Breast epithelium (tissue), 3 donors: ENCODE data around the gene ALDH1L1.

ENCODE experiments used
- POLR2A ChIP-seq: fragments of 450-650 bp; IDR thresholded peaks from one replicate; pipeline ENCODE4 v1.6.1; 2016; ENCODE audit warnings: antibody characterized with exemption, mild to moderate bottlenecking, moderate library complexity
- POLR2AphosphoS5 ChIP-seq, 3 donors: sonication (generic); formaldehyde crosslinking; IDR thresholded peaks; one replicate each; pipeline ENCODE4 v1.6.1; 2017; ENCODE audit warnings: antibody characterized with exemption in 3 of 3
- TF ChIP-seq, protein P1 (sequence below), 3 donors: fragments of 450-650 bp; IDR thresholded peaks; one replicate each; pipeline ENCODE4 v1.5.1; 2016 to 2017; ENCODE audit warnings: antibody characterized with exemption in 3 of 3, mild to moderate bottlenecking in 3 of 3, moderate library complexity in 3 of 3

DNA sequence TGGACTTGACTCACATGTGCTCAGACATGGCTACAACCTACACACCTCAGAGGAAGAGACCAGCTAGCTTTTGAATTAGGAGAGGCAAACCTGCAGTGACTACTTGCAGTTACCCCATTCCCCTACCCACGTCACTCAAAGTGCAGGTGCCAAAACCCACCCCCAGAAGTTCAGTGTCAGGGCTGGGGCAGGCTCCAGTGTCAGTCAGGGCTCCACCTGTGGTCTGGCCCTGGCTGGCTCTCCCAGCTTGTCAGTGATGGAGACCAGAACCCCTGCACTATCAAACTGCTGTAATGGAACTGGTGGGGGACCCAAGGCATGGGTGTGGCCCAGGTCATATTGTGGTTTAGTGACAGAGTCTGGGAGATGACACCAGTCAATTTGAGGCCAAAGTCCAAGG is 63.9 kb downstream of the ALDH1L1 start:
- TF ChIP-seq POLR2A (no peak), POLR2AphosphoS5 (IDR thresholded peaks at IDR 0.05) (no peak)
- TF ChIP-seq, protein P1, sequence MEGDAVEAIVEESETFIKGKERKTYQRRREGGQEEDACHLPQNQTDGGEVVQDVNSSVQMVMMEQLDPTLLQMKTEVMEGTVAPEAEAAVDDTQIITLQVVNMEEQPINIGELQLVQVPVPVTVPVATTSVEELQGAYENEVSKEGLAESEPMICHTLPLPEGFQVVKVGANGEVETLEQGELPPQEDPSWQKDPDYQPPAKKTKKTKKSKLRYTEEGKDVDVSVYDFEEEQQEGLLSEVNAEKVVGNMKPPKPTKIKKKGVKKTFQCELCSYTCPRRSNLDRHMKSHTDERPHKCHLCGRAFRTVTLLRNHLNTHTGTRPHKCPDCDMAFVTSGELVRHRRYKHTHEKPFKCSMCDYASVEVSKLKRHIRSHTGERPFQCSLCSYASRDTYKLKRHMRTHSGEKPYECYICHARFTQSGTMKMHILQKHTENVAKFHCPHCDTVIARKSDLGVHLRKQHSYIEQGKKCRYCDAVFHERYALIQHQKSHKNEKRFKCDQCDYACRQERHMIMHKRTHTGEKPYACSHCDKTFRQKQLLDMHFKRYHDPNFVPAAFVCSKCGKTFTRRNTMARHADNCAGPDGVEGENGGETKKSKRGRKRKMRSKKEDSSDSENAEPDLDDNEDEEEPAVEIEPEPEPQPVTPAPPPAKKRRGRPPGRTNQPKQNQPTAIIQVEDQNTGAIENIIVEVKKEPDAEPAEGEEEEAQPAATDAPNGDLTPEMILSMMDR (IDR thresholded peaks at IDR 0.05), result no peak
